Right kidney (tissue), 9 donors: ENCODE measurements around the gene DYDC2.
A peak's percentile ranks its signal among the peaks of the same experiment; 100 is the strongest.
"Not testable (repeated sequence)": the region's sequence is repeated elsewhere in the genome, so short reads cannot be mapped to it uniquely, and the experiment has no call there.

ENCODE experiments used
- DNase-seq: peaks from one replicate; pipeline ENCODE4 v3.0.0-alpha.2; 2016
- long read RNA-seq, 8 donors: transcript quantifications; one replicate each; lab custom pipeline, GENCODE V29; 2026

Gene DYDC2, protein sequence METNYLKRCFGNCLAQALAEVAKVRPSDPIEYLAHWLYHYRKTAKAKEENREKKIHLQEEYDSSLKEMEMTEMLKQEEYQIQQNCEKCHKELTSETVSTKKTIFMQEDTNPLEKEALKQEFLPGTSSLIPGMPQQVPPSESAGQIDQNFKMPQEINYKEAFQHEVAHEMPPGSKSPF
- long read RNA-seq, donor 1 = 0 reads
- long read RNA-seq, donor 2 = 0 reads
- long read RNA-seq, donor 3 = 0 reads
- long read RNA-seq, donor 4 = 0 reads
- long read RNA-seq, donor 5 = 0 reads
- long read RNA-seq, donor 6, partial matches to known transcripts = 0 of 1 reads
- long read RNA-seq, donor 6, other reads (novel, unspliced or antisense) = 0 of 1 reads
- long read RNA-seq, donor 7, partial matches to known transcripts = 0 of 1 reads
- long read RNA-seq, donor 7, other reads (novel, unspliced or antisense) = 0 of 1 reads
- long read RNA-seq, donor 8 = 0 reads

DNA sequence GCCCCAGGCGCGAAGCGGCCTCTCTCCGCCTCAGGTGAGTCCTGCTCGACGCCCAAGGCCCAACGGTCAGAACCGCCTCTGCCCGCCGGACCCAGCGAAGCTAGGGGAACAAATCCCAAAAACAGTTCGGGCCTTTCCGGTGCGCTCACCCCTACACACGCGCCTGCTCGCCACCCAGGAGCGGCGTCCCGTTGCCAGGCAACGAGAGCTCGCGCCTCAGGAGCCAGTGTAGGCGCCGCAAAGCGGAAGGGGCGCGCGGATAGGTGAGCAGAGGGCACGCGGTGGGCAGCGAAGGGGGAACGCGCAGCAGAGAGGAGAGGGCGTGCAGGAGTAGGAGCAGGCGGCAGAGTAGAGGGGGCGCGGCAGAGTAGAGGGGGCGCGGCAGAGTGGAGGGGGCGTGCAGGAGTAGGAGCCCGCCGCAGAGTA lies at the start of gene DYDC2, which contains the start of gene DYDC1:
DYDC2 (plus strand) TSS at position 219 of the 426 bp plus-strand sequence. CDS start 5,663 bp downstream, outside the sequence.
DYDC1 (minus strand) TSS at position 193 of the 426 bp plus-strand sequence. CDS start 4,154 bp downstream, outside the sequence.
- peak; percentile 80 for DNase-seq

DNA sequence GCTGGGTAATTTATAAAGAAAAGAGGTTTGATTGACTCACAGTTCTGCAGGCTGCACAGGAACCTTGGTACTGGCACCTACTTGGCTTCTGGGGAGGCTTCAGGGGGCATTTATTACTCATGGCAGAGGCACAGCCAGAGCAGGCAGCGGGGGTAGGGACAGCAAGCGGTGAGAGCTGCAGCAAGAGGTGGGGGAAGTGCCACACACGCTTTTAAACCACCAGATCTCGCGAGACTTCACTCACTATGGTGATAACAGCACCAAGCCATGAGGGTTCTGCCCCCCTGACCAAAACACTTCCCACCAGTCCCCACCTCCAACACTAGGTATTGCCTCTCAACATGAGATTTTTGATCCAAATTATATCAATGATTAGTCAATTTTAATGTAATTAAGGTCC lies 43.1 kb upstream of the DYDC2 start:
- no peak for DNase-seq

DNA sequence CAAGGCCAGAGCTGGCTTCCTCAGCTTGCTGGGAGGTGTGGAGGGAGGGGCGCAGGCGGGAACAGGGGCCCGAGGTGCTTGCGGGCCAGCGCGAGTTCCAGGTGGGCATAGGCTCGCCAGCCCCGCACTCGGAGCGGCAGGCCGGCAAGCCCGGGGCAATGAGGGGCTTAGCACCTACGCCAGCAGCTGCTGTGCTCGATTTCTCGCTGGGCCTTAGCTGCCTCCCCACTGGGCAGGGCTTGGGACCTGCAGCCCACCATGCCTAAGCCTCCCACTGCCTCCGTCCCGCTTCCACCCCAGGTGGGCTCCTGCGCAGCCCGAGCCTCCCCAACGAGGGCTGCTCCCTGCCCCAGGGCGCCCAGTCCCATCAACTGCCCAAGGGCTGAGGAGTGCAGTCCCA lies 41.2 kb upstream of the DYDC2 start:
- no peak for DNase-seq

DNA sequence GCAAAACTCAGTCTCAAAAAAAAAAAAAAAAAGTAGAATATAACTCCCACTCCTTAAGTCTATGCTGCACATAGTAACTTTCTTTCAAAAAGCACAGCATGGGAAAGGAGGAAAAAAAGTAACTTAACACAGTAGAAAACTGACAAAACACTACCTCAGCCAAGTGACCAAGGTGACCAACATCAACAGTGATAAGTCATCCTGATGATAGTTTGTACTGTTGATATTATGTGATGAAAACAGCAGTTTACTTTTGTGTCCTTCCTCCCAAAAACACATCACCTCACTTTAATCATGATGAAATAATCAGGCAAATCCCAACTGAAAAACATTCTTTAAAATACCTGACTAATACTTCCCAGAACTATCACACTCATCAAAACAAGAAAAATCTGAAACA lies 37.8 kb upstream of the DYDC2 start:
- DNase-seq = no peak

DNA sequence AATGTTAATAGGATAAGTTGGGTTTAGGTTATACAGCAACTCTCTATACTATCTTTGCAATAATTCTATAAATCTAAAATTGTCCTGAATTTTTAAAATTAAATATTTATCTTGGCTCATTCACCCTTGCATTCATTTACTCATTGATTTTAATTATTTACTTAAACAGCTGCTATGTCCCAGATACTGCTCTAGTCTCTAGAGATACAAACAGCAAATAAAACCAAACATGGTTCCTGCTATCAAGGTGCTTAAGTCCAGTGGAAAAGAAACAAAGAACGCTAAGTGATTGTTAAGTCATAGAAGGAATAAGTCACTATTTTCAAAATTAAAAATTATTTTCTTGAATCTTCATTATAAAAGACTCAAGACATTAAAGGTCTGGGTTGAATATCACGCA lies 37.3 kb upstream of the DYDC2 start:
- DNase-seq = no peak

DNA sequence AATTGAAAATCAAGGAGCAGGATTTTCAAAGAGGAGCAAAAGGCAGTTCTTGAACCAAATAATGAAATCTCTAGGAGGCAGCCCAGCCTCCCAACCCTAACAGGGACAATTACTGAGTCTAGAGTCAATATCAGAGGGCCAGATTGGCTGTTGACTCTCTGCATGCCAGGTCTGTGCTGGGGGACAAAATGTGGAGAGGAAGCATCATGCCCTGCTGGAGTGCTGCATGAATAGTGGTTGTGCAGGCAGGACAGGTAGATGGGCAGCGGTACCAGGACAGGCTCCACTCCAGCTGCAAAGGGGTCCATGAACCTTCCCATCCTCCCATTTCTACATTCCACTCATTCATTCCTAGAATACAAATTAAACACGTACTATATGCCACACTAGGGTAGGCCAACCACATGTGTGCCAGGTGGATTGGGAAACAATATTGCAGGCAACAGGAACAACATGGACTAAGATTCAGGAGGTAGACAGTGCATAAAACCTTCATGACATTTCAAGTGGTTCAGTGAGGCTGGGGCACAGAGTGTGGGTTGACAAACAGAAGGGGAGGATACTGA lies 36.8 kb upstream of the DYDC2 start:
- DNase-seq = no peak

DNA sequence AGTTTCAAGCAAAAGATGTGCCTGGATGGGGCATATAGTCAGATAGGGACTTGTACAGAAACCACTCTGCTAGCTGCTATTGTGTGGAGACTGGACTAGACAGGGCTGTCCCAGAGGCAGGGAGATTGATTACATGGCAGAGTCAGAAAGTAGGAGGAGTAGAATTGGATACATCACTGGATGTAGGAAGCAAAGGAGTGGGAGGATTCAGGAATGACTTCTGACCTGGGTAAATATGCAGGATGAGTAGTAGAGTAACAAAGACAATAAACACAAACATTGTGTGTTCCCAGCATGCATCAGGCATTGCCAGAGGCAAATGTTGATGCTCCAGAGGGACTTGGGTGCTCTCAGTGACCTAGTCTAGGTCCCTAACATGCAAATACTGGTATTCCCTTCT lies 36.2 kb upstream of the DYDC2 start:
- DNase-seq = no peak

DNA sequence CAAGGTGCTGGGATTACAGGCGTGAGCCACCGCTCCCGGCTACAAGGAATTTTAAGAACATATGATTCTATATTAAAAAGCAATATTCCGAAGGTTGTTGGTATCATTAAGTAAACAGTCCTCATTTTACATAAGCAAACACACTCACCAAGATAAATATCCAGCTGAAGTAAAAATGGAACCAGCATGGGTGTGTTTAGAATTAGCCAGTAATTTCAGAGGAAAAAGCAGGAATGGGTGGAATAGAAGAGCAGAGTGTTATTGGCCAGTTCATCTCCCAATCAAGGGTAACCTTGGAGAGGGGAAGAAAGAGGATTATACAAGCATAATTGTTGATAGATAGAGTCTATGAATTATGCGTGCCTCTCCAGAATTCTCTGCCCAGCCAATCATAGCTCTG lies 35.4 kb upstream of the DYDC2 start:
- no peak for DNase-seq

DNA sequence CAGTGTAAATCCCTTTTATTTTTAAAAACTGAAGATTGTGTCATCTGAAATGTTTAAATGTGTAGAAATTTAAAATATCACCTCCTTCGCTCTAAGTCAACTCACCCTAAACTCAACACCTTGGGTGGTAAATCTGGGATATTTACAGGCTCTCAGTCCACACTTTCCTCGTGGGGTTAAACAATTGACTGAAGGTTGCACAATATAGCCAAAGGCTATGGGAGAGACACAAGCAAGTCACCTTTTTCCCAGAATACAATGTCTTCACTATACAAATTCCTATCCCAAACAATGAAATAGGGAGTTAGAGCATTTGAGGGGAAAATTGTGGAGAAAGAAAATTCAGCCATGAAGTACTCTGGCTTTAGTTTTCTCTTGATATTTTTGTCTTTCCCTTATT lies 34.4 kb upstream of the DYDC2 start:
- no peak for DNase-seq

DNA sequence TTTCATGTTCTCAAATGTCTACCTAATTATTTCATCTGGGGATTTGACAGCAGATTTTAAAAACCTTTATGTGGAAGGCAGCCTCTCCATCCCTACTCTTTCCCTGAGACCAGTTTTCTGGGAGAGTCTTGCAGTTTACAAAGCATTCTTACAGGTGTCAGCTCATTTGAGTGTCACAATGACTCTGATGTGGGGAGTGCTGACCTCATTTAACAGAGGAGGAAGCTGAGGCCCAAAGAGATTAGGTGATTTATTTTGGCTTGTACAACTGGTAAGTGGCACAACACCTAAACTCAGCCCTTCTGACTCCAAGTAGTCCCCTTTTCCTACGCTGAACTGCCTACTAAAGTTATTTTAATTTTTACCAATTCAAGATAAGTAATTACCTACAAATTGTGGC lies 33.9 kb upstream of the DYDC2 start:
- DNase-seq = no peak

DNA sequence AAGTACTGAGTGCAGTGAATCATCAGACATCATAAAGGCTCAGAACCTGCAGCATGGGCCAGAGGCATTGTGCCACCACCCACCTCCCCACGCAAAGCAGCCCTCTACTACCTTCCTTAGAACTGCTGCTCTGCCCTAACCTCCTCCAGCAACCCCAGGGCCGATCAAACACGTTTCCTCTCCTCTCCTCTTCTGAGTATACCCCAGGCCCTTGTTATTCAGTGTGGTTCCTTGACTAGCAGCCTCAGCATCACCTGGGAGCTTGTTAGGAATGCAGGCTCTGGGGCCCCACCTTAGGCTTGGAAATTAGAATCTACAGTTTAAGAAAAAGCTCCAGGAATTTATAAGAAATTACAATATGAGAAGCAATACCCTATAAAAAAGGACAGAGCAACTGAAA lies 33.3 kb upstream of the DYDC2 start:
- DNase-seq = no peak

DNA sequence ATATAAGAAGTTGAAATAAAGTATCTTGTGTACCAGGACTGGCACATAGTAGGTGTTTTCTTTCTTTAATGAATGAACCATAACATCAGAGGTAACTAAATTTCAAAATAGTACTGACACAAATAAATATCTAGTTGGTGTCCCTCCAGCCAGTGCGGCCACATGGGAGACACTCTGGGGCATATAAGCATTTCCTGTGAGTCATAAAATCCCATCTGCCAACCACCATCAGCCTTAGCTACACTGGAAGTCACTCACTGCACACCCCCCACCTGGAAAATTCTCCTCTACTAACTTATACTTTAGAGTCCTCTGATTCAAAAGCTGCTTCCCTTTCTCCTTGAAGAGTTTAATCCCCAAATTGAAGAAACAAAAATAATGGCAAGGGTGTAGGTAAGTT lies 32.5 kb upstream of the DYDC2 start:
- DNase-seq = no peak

DNA sequence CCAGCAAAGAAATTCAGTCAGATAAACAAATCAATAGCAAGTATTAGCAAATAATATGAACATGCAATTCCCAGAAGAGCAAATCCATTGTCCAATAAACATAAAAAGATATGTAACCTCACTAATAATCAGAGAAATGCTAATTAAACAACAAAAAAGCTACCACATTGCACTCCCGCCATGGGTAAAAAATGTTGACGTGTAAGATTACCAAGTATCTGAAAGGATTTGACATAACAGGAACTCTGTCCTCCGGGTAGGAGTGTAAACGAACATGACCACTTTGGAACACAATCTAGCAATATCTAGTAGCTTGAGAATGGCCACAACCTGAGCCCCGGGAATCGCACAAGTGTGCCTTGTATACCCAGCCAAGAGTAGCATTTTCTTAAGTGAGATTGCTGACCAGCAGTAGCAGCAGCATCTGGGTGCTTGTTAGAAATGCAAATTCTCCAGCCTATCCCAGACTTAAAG lies 31.7 kb upstream of the DYDC2 start:
- DNase-seq = no peak

DNA sequence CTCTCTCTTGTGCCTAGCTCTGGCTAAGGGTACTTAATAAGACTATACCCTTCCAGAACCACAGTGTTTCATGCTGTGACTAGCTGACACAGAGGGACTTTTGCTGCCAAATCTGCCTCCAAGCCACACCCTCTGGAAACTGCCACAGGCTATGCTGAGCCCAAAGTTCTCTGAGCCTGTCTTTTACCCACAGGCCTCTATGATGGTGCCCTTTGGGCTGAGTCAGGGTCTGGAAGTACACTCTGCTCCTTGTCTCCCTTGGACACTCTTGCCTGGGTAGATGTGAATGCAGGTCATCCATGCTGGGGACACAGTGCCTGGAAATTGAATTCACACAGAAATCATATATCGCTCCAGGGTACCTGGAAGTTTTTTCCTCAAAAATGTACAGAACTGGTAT lies 22.6 kb upstream of the DYDC2 start:
- DNase-seq = no peak

DNA sequence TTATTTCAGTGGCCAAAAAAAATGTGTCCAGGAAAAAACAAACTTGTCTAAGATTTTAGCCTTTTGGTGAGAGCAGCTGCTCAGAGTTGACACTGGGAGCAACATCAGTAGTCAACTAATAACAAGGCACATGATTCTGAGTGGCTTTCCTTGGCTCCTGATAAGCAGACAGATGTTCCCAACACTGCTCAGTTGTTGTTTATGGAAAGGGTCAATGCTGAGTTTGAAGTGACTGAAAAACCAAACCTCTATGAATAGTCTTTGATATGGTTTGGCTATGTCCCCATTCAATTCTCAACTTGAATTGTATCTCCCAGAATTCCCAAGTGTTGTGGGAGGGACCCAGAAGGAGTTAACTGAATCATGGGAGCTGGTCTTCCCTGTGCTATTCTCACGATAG lies 12.3 kb upstream of the DYDC2 start:
- no peak for DNase-seq

DNA sequence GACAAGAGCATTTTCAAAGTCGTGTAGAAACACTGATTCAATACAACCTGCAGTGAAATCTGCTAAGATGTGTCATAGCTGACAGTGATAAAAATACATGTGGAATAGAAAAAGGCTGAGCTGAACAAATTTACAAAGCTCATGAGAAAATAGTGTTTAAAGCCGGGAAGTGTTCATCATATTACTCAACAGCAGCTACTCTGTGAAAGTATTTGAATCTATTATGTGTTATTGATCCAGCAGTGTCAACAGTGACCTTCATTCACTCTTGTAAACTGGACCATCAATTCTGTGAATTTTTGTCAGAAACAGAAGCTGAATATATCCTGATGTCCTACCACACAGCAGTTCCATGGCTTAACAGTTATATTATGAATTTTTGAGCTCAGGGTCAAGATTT lies 11.7 kb upstream of the DYDC2 start:
- no peak for DNase-seq

DNA sequence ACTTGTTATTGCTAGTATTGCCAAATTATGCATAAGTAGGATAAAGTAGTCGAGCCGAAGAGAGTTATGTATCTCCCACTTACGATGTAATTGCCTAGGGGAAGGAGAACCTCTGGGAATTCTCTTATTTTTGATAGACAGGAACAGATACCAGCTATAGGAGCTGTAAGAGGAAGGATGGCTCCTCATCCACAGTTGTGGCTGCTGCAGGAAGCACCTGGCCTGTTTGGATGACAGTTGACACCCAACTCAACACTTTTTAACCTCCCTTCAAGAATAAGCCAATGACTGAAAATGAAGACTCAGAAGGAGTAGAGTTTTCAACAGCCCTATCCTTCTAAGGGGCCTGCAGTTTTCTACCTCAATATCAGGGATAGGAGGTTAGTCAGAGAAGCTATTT lies 6.3 kb upstream of the DYDC2 start:
- DNase-seq = no peak

DNA sequence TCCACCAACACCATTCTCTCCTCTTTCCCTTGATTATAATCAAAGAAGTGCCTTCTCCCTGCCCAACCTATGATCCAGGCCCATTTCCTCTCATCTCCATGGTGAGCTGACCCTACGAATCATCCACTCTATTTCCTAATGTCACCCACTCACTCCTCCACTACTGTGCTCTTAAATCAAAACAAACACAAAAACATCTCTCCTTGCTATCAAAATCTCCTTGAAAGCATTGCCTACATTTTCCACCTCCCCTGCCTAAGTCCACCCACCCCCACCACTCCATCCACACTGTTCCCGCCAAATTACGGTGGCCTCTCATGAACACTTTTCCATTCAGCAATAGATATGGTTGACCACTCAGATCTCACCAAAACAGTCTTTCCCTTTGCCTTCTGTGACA lies 5.4 kb upstream of the DYDC2 start:
- DNase-seq = no peak

DNA sequence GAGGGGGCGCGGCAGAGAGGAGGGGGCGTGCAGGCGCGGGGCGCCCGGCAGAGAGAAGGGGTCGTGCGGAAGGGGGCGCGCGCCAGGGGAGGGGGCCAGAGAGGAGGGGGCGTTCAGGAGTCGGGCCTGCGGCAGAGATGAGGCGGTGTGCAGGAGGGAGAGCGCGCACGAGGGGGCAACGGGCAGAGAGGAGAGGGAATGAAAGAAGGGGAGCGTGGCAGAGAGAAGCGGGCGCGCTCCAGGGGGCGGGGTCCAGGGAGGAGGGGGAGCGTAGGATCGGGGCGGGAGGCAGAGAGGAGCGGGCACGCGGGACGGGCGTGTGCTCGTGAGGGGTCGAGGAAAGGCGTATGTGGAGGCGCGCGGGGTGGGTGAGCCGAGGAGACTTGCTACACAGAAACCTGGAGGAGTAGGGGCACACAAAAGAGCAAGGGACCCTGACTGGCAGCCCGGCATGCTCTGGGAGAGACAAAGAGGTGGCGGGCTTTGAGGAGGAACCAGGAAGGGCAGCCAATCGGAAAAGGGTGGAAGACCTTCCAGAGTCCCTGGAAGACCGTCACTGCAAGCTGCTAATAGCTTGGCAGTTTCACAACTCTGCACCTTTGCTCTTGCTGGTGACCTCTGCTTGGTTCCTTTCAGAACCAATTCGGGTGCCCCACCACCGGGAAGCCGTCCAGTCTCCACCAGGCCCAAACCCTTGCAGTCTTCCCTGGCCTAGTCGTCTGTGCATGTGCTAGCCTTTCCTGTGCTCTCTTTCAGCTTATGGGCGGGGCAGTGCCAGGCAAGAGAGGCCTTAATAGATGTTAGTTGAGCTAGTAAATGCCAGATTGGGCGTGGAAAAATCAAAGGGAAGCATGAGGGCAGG lies 639 bp downstream of the DYDC2 start:
- peak; percentile 78 for DNase-seq

DNA sequence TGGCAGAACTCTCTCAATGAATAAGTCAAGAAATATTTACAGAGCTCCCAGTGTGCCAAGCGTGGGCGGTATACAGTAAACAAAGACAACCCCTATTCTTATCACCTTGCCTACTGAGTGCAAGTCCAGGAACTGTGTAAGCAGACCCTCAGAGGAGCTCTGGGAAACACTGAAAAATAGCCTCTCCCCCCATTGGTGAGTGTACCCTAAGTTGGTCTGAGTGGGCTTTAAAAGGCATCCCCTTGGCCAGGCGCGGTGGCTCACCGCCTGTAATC lies 1.2 kb downstream of the DYDC2 start:
- DNase-seq = no peak

DNA sequence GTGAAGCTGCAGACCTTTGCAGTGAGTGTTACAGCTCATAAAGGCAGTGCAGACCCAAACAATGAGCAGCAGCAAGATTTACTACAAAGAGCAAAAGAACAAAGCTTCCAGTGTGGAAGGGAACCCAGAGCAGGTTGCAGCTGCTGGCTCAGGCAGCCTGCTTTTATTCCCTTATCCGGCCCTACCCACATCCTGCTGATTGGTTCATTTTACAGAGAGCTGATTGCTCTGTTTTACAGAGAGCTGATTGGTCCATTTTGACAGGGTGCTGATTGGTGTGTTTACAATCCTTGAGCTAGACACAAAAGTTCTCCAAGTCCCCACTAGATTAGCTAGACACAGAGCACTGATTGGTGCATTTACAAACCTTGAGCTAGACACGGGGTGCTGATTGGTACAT lies 2.3 kb downstream of the DYDC2 start:
- DNase-seq = not testable (repeated sequence)

DNA sequence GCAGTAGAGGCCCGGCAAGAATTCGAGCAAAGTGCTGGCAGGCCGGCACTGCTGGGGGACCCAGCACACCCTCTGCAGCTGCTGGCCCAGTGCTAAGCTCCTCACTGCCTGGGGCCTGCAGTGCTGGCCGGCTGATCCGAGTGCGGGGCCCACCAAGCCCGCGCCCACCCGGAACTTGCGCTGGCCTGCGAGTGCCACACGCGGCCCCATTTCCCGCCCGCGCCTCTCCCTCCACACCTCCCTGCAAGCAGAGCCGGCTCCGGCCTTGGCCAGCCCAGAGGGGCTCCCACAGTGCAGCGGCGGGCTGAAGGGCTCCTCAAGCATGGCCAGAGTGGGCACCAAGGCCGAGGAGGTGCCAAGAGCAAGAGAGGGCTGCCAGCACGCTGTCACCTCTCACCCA lies 3.1 kb downstream of the DYDC2 start:
- no peak for DNase-seq

DNA sequence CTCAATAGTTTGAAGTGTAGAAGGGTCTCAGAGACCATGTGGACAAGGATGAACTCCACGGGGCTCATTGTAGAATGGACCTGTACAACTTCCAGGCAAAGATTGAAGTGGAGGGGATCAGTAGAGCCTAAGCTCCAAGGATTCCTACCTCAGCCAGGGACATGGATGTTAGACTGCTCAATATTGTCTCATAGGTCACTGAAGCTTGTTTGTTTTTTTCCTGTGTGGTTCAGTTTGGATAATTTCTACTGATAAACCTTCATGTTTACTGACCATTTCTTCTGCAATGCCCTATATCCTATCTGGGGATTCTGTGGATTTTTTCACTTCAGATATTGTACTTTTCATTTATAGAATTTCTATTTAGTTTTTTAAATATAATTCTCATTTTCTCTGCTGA lies 8.9 kb downstream of the DYDC2 start:
- no peak for DNase-seq
